ENCODE data around the gene RTCA. TPM values are rescaled to one million over a fixed set of nuclear protein-coding genes. Genes with fewer than 3 reads are reported as not detected.

Gene RTCA
- total RNA-seq, 1 donor from 2014 or later: 39.3 TPM

- TF ChIP-seq, protein P1, sequence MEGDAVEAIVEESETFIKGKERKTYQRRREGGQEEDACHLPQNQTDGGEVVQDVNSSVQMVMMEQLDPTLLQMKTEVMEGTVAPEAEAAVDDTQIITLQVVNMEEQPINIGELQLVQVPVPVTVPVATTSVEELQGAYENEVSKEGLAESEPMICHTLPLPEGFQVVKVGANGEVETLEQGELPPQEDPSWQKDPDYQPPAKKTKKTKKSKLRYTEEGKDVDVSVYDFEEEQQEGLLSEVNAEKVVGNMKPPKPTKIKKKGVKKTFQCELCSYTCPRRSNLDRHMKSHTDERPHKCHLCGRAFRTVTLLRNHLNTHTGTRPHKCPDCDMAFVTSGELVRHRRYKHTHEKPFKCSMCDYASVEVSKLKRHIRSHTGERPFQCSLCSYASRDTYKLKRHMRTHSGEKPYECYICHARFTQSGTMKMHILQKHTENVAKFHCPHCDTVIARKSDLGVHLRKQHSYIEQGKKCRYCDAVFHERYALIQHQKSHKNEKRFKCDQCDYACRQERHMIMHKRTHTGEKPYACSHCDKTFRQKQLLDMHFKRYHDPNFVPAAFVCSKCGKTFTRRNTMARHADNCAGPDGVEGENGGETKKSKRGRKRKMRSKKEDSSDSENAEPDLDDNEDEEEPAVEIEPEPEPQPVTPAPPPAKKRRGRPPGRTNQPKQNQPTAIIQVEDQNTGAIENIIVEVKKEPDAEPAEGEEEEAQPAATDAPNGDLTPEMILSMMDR (IDR thresholded peaks at IDR 0.05; ENCODE audit: unreplicated experiment): no peak
- Mint-ChIP-seq H3K4me1 (ENCODE audit: low read depth) (no peaks in the 10 kb centered on the region), H3K4me3 (ENCODE audit: low read depth) (no peak overlapping the region), H3K27me3 (no peaks in the 10 kb centered on the region), H3K27ac (no peak overlapping the region), H3K9me3 (ENCODE audit: low read depth) (no peaks in the 10 kb centered on the region), H3K36me3 (ENCODE audit: insufficient read depth) (peaks cover 21% of the 10 kb centered on the region)
- no peak for DNase-seq (ENCODE audit: low spot score, unreplicated experiment)
Observed at GRCh38 chr1:100237091-100237490, 28.9 kb upstream of the RTCA start.

GRCh38 chr1:100239961-100240360 is 26.1 kb upstream of the RTCA start:
- H3K9me3 Mint-ChIP-seq (ENCODE audit: low read depth): no peaks in the 10 kb centered on the region
- H3K4me1 Mint-ChIP-seq (ENCODE audit: low read depth): no peaks in the 10 kb centered on the region
- no peaks in the 10 kb centered on the region for H3K27me3 Mint-ChIP-seq
- no peak overlapping the region for H3K4me3 Mint-ChIP-seq (ENCODE audit: low read depth)
- H3K36me3 Mint-ChIP-seq (ENCODE audit: insufficient read depth): peaks cover 9% of the 10 kb centered on the region
- peak overlapping the region; percentile 75 for H3K27ac Mint-ChIP-seq
- DNase-seq (ENCODE audit: low spot score, unreplicated experiment): no peak
- TF ChIP-seq, protein P1 (IDR thresholded peaks at IDR 0.05; ENCODE audit: unreplicated experiment): no peak

- peaks cover 9% of the 10 kb centered on the region for H3K36me3 Mint-ChIP-seq (ENCODE audit: insufficient read depth)
- H3K4me1 Mint-ChIP-seq (ENCODE audit: low read depth): no peaks in the 10 kb centered on the region
- H3K27ac Mint-ChIP-seq: no peak overlapping the region
- DNase-seq (ENCODE audit: low spot score, unreplicated experiment): no peak
- H3K4me3 Mint-ChIP-seq (ENCODE audit: low read depth): no peak overlapping the region
- TF ChIP-seq, protein P1 (IDR thresholded peaks at IDR 0.05; ENCODE audit: unreplicated experiment): no peak
- no peaks in the 10 kb centered on the region for H3K27me3 Mint-ChIP-seq
- H3K9me3 Mint-ChIP-seq (ENCODE audit: low read depth): no peaks in the 10 kb centered on the region
Observed at GRCh38 chr1:100240631-100241030, 25.4 kb upstream of the RTCA start.

DNA sequence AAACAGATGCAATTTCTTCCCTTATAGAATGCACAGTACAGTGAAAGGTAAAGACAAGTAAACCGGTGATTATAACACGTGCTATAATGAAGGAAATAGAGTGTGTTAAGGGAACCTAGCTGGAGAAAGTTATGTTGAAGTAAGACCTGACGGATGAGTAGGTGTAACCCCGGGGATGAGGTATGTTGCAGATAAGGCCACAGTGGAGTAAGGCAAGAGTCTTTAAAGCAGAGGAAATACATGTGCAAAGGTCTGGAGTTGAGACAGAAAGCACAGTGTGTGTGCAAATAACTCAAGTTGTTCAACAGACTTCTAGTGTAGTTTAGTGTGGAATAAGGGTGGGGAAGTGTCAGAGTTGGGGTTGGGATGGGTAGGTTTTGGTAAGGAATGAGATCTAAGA is 19.3 kb upstream of the RTCA start:
- no peak for DNase-seq (ENCODE audit: low spot score, unreplicated experiment)
- Mint-ChIP-seq H3K36me3 (ENCODE audit: insufficient read depth) (no peaks in the 10 kb centered on the region), H3K9me3 (ENCODE audit: low read depth) (no peaks in the 10 kb centered on the region), H3K4me1 (ENCODE audit: low read depth) (peaks cover 5% of the 10 kb centered on the region), H3K27me3 (no peaks in the 10 kb centered on the region), H3K4me3 (ENCODE audit: low read depth) (peak overlapping the region; percentile 32), H3K27ac (no peak overlapping the region)
- TF ChIP-seq, protein P1 (IDR thresholded peaks at IDR 0.05; ENCODE audit: unreplicated experiment): no peak

DNA sequence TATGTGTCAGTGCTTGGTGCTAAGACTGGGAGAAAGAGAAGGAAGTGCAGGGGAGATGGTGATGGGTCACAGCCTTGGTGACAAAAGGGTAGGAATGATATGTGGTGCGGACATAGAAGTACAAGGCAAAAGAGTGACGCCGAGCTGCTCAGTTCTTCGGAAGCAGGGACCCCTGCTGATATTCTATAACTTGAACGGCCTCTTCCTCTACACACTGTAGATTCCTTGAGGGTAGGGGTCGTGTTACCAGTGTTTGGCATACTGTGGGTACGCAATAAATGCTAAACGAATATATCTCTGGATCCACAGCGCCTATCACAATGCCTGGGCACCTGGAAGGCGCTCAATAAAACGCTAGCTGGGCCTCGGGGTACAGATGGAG is 16.9 kb upstream of the RTCA start:
- Mint-ChIP-seq H3K27ac (no peak overlapping the region), H3K4me3 (ENCODE audit: low read depth) (no peak overlapping the region), H3K4me1 (ENCODE audit: low read depth) (peaks cover 18% of the 10 kb centered on the region), H3K36me3 (ENCODE audit: insufficient read depth) (no peaks in the 10 kb centered on the region), H3K9me3 (ENCODE audit: low read depth) (no peaks in the 10 kb centered on the region), H3K27me3 (no peaks in the 10 kb centered on the region)
- TF ChIP-seq, protein P1 (IDR thresholded peaks at IDR 0.05; ENCODE audit: unreplicated experiment): no peak
- DNase-seq (ENCODE audit: low spot score, unreplicated experiment): no peak
